T-helper 22 cell (primary cell): ENCODE measurements around the gene RPUSD1.
"Not testable (repeated sequence)": the region's sequence is repeated elsewhere in the genome, so short reads cannot be mapped to it uniquely, and the experiment has no call there.

Experiments used
- DNase-seq: peaks from one replicate; pipeline ENCODE4 v3.0.0-alpha.2; 2020; ENCODE audit warnings: low read depth

The RPUSD1 gene

DNA sequence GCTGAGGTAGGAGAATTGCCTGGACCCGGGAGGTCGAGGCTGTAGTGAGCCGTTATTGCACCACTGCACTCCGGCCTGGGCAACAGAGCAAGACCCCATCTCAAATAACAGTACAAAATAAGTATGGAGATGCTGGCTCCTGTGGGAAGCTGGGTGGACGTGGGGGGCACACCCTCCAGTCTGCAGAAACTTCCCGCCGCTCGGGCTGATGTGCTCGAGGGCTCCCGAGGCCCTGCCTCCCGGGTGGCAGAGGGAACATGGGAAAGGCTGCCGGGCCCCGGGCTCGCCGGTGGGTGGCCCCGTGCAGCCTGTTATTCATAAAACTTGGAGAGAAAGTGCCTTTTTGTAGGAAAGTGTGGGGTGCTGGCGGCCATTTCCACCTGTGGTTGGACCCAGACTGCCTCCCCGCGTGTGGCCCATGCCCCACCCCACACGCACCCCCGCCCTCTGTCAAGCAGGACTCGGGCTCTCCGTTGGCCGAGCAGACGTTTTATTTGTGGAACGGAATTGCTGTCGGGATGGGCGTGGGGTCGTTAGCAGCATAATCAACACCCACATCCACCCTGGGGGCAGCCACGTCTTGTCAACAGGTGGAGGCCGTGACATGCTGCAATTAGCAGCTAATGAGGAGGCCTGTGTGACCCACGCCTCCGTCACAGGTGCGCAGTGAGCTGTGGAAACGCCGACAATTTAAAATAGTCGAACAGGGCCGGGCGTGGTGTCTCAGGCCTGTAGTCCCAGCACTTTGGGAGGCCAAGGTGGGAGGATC lies 40.0 kb downstream of the RPUSD1 start:
- DNase-seq = no peak

GRCh38 chr16:746637-747036 lies 41.5 kb downstream of the RPUSD1 start:
- DNase-seq = no peak

DNA sequence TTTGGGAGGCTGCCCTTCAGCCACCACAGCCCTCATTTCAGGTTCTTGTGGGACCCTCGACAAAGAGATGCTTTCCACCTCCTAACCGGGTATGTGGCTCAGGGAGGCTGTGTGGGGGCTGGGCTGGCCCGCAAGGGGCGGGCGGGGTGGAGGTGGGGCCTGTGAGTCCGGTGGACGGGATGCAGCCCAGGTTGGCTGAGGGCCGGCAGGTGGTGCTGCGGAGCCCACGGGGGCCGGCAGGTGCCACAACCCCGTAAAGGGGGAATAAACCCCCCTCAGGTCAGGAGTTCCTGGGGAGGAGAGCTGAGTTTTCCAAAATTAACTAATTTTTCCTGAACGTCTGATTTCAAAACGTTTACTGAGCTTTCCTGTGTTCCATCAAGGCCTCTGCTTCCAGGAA lies 42.4 kb downstream of the RPUSD1 start:
- DNase-seq = no peak

GRCh38 chr16:743794-744500 lies 44.2 kb downstream of the RPUSD1 start:
- DNase-seq = no peak

DNA sequence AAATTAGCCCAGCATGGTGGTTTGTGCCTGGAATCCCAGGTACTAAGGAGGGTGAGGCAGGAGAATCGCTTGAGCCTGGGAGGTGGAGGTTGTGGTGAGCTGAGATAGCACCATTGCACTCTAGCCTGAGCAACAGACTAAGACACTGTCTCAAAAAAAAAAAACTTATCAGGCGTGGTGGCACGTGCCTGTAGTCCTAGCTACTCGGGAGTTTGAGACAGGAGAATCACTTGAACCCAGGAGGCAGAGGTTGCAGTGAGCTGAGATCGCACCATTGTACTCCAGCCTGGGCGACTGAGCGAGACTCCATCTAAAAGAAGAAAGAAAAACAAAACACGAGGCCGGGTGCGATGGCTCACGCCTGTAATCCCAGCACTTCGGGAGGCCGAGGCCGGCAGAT lies 45.3 kb downstream of the RPUSD1 start:
- not testable (repeated sequence) for DNase-seq

- DNase-seq = no peak
These were observed 46.1 kb downstream of the RPUSD1 start for GRCh38 chr16:741986-742629.

GRCh38 chr16:740764-741505 lies 47.2 kb downstream of the RPUSD1 start, which contains the start of gene CIAO3:
TSS of gene CIAO3 (minus strand) at chr16:740997. CDS start at chr16:740985, 12 bp downstream.
- peak; percentile 81 for DNase-seq

- no peak for DNase-seq
These were observed 47.8 kb downstream of the RPUSD1 start for GRCh38 chr16:740459-740763.

GRCh38 chr16:739560-740458 lies 48.4 kb downstream of the RPUSD1 start:
- DNase-seq = no peak

DNA sequence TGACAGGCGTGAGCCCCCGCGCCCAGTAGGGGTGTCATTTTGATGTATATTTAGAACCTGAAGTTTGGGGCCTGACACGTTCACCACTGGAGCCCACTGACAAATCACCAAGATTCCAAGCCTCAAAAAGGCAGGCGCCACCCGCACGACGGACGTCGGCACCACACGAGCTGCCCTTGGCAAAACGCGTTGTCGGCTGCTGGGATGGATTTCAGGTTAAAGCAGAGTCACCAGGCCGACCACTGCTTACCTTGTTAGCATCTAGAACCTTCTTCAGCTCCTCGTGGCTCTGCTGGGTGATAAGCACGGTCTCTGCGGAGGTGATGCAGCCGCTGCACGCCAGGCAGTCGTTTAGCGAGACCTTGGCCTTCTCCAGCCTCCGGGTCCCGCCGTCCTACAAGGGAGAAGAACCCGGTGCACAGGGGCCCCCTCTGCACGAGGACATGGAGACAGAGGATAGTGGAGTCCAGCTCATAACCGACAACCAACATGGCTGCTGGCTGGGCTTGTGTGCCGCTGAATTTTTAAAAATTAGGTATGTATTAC lies 51.2 kb downstream of the RPUSD1 start:
- DNase-seq = no peak

DNA sequence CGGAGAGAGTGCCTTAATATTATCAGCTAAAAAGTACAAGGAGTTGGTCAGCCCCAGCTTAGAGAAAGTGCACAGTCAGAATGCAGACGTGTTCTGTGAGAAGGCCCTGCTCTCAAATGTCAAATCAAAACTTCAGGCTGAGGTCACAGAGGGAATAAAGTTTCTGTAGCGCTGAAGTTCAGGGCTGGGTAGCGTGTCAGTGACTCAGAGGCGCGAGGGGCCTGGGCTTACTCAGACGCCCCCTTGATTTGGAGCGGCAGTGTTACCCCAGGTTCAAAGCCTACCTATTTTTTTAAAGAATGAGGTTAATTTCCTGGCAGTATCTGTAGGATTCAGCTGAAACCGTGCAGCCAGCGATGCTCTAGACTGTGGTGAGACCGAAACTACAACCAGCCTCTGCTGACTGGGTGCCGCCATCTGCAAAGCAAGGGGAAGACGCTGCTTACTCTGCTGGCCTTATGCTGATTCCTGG lies 52.2 kb downstream of the RPUSD1 start:
- no peak for DNase-seq

DNA sequence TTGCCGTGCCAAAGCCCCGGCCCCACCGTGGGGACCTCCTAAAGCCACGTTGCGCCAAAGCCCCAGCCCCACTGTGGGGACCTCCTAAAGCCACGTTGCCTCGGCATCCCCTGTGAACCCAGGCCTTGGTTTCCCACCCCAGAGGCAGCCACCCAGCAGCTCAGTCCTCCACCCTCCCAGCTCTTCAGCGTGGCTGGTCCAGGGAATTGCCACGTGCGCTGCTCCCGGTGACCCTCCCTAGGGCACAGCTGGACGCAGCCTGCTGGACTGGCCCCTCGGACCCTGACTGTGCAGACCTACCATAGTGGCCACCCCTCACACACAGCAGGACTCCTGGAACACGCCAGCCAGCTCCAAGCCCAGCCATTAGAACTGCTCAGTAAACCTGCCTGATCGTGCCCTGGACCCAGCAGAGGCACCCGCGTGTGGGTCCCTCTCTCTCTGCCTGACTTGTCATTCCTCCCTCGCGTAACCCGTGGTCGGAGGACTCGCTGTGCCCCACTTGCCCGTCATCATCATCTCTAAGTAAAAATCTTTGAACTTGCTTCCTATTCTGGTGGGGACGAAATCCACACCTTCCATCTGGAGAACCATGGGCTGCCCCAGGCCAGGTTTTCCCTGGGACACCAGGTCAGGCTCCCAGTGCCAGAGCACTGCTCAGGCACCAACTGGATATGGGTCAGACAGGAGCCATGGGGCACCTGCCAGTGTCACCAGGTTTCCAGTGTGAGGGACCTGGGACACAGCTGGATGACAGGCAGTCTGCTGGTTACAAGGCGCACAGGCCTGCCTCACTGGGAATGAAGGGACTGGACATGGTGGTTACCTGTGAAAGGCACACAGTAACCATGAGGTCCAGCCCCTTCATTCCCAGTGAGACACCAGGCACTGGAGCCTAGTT lies 53.0 kb downstream of the RPUSD1 start:
- no peak for DNase-seq
